Stimulated activated CD4-positive, alpha-beta T cell treated with anti-CD3 and anti-CD28 coated beads, Interleukin-4, amount 100 ng/mL, for 1 hour (primary cell): ENCODE data around the gene DNAJC21.
"Not testable (repeated sequence)": the region's sequence is repeated elsewhere in the genome, so short reads cannot be mapped to it uniquely, and the experiment has no call there.

Experiments
- DNase-seq: peaks from one replicate; pipeline ENCODE4 v3.0.0-alpha.2; 2020

Gene DNAJC21

GRCh38 chr5:34929134-34929719 lies at the start of gene DNAJC21:
TSS of gene DNAJC21 (plus strand) at chr5:34929559. CDS start at chr5:34929820, 261 bp downstream.
- peak; percentile 99 for DNase-seq

- DNase-seq, result no peak
Measured at GRCh38 chr5:34881246-34881645, 48.1 kb upstream of the DNAJC21 start.

GRCh38 chr5:34886392-34887119 lies 42.8 kb upstream of the DNAJC21 start:
- DNase-seq, result no peak

- DNase-seq, result no peak
Measured at GRCh38 chr5:34889394-34889793, 40.0 kb upstream of the DNAJC21 start.

- DNase-seq, result no peak
Measured at GRCh38 chr5:34891981-34892380, 37.4 kb upstream of the DNAJC21 start.

- DNase-seq, result no peak
Measured at GRCh38 chr5:34892414-34892813, 36.9 kb upstream of the DNAJC21 start.

- DNase-seq, result no peak
Measured at GRCh38 chr5:34894716-34895115, 34.6 kb upstream of the DNAJC21 start.

GRCh38 chr5:34895641-34896419 lies 33.5 kb upstream of the DNAJC21 start:
- DNase-seq, result no peak

GRCh38 chr5:34897646-34898045 lies 31.7 kb upstream of the DNAJC21 start:
- no peak for DNase-seq

GRCh38 chr5:34898258-34898895 lies 31.0 kb upstream of the DNAJC21 start:
- DNase-seq, result peak; percentile 57

- no peak for DNase-seq
Measured at GRCh38 chr5:34899066-34899465, 30.3 kb upstream of the DNAJC21 start.

- no peak for DNase-seq
Measured at GRCh38 chr5:34900652-34901051, 28.7 kb upstream of the DNAJC21 start.

- DNase-seq, result no peak
Measured at GRCh38 chr5:34903260-34903659, 26.1 kb upstream of the DNAJC21 start.

GRCh38 chr5:34905564-34905963 lies 23.8 kb upstream of the DNAJC21 start:
- no peak for DNase-seq

- no peak for DNase-seq
Measured at GRCh38 chr5:34913072-34913471, 16.3 kb upstream of the DNAJC21 start.

- DNase-seq, result peak; percentile 6
Measured at GRCh38 chr5:34914671-34915138, 14.7 kb upstream of the DNAJC21 start.

- peak; percentile 94 for DNase-seq
Measured at GRCh38 chr5:34915139-34915855, 14.1 kb upstream of the DNAJC21 start, which contains the start of the genes BRIX1 and RAD1. TSS of gene BRIX1 (plus strand) at chr5:34915711. CDS start at chr5:34915739, 28 bp downstream. TSS of gene RAD1 (minus strand) at chr5:34915504. CDS start at chr5:34914892, 612 bp downstream.

GRCh38 chr5:34915856-34916192 lies 13.5 kb upstream of the DNAJC21 start:
- DNase-seq, result no peak

GRCh38 chr5:34916518-34916917 lies 12.8 kb upstream of the DNAJC21 start:
- DNase-seq, result no peak

- DNase-seq, result no peak
Measured at GRCh38 chr5:34918025-34918424, 11.3 kb upstream of the DNAJC21 start.

GRCh38 chr5:34919077-34919476 lies 10.3 kb upstream of the DNAJC21 start:
- DNase-seq, result no peak

- not testable (repeated sequence) for DNase-seq
Measured at GRCh38 chr5:34923256-34923655, 6.1 kb upstream of the DNAJC21 start.
